B cell (primary cell): ENCODE data around the gene LEMD1. TPM values are rescaled to one million over a fixed set of nuclear protein-coding genes. Genes with fewer than 3 reads are reported as not detected.

Source experiments
- ATAC-seq: fragments of 200-7000 bp; cut with Tn5 transposase; one replicate; pipeline ENCODE4 v1.10.0; 2021; ENCODE audit warnings: low read depth, mild to moderate bottlenecking, moderate number of reproducible peaks, moderate library complexity
- CTCF ChIA-PET: fragments of 350-600 bp; sonication (Branson Sonifier 250); formaldehyde crosslinking; loops from one replicate; lab custom pipeline; 2021; ENCODE audit warnings: antibody characterized with exemption, inconsistent platforms; lab: Charles Lee
- POLR2A ChIA-PET: fragments of 350-600 bp; sonication (Branson Sonifier 250); formaldehyde crosslinking; loops from one replicate; lab custom pipeline; 2021; ENCODE audit warnings: antibody characterized with exemption; lab: Charles Lee
- DNase-seq: peaks from one replicate; pipeline ENCODE4 v3.0.0; 2013
- H2AFZ ChIP-seq: 2 replicates; pipeline ENCODE4 v1.6.1; 2012; ENCODE audit warnings: mild to moderate bottlenecking, low read depth, low read length; ENCODE audit not compliant: insufficient read depth, poor library complexity, severe bottlenecking
- H3K27ac ChIP-seq, 2 donors: 1 replicate in 1 of 2; 2 replicates in 1 of 2; pipeline ENCODE4 v1.5.1; 2012 to 2013; ENCODE audit warnings: low read length in 2 of 2, mild to moderate bottlenecking in 2 of 2, moderate library complexity in 1 of 2
- H3K27me3 ChIP-seq, 4 experiments: fragments of 200-600 bp in 1 of 4; sonication (generic) in 1 of 4; replicated peaks in 1 of 4; 1 replicate in 2 of 4; 2 replicates in 2 of 4; pipeline versions ENCODE4 v1.6.1 to v1.7.0; 2013 to 2016; ENCODE audit warnings: low read length in 3 of 4, mild to moderate bottlenecking in 2 of 4, mixed read lengths in 1 of 4, moderate library complexity in 1 of 4; ENCODE audit not compliant: insufficient read depth in 4 of 4, control insufficient read depth in 3 of 4; ENCODE audit errors: control extremely low read depth in 1 of 4
- H3K36me3 ChIP-seq, 2 experiments: replicated peaks in 1 of 2; 1 replicate in 1 of 2; 2 replicates in 1 of 2; pipeline versions ENCODE4 v1.6.1 to v1.7.1; 2013; ENCODE audit warnings: low read length in 1 of 2; ENCODE audit not compliant: insufficient read depth in 2 of 2, control insufficient read depth in 1 of 2; ENCODE audit errors: control extremely low read depth in 1 of 2, extremely low read depth in 1 of 2
- H3K4me1 ChIP-seq, 2 donors: fragments of 200-600 bp in 1 of 2; sonication (generic) in 1 of 2; 1 replicate in 1 of 2; 2 replicates in 1 of 2; pipeline versions ENCODE4 v1.5.1 to v1.6.1; 2013 to 2017; ENCODE audit warnings: low read length in 2 of 2; ENCODE audit not compliant: control insufficient read depth in 2 of 2, insufficient read depth in 2 of 2
- H3K4me2 ChIP-seq: replicated peaks from 2 replicates; pipeline ENCODE3; 2012; ENCODE audit warnings: mild to moderate bottlenecking, low read depth, low read length; ENCODE audit not compliant: poor library complexity, severe bottlenecking
- H3K4me3 ChIP-seq, 5 experiments: fragments of 200-600 bp in 1 of 5; sonication (generic) in 1 of 5; 1 replicate in 3 of 5; 2 replicates in 2 of 5; pipeline versions ENCODE4 v1.5.1 to v1.7.0; 2011 to 2016; ENCODE audit warnings: low read length in 4 of 5, mild to moderate bottlenecking in 4 of 5, low read depth in 2 of 5, control low read depth in 1 of 5, moderate library complexity in 1 of 5; ENCODE audit not compliant: insufficient read depth in 1 of 5; ENCODE audit errors: control extremely low read depth in 1 of 5, extremely low read depth in 1 of 5
- H3K79me2 ChIP-seq: fragments of 200-600 bp; sonication (generic); one replicate; pipeline ENCODE4 v1.6.0; 2016; ENCODE audit warnings: low read length; ENCODE audit not compliant: control insufficient read depth, insufficient read depth
- H3K9ac ChIP-seq: fragments of 200-600 bp; sonication (generic); 2 replicates; pipeline ENCODE4 v1.6.1; 2017; ENCODE audit warnings: mild to moderate bottlenecking, low read length, moderate library complexity
- H3K9me3 ChIP-seq, 3 donors: one replicate each; pipeline versions ENCODE4 v1.6.1 to v1.7.1; 2013; ENCODE audit warnings: low read length in 2 of 3; ENCODE audit not compliant: control insufficient read depth in 2 of 3, insufficient read depth in 1 of 3; ENCODE audit errors: control extremely low read depth in 1 of 3
- H4K20me1 ChIP-seq: 2 replicates; pipeline ENCODE4 v1.6.0; 2012; ENCODE audit warnings: mild to moderate bottlenecking, low read length; ENCODE audit not compliant: insufficient read depth, control insufficient read depth, poor library complexity, severe bottlenecking
- H3K27ac Mint-ChIP-seq: one replicate; pipeline ENCODE4 v1.8.0; 2021; ENCODE audit warnings: mixed read lengths
- H3K27me3 Mint-ChIP-seq: one replicate; pipeline ENCODE4 v1.8.0; 2021; ENCODE audit warnings: mixed read lengths
- H3K4me1 Mint-ChIP-seq: one replicate; pipeline ENCODE4 v1.8.0; 2021; ENCODE audit warnings: mixed read lengths
- H3K4me3 Mint-ChIP-seq: one replicate; pipeline ENCODE4 v1.8.0; 2021; ENCODE audit warnings: mixed read lengths
- H3K9me3 Mint-ChIP-seq: one replicate; pipeline ENCODE4 v1.8.0; 2022; ENCODE audit warnings: mixed read lengths; ENCODE audit not compliant: insufficient read depth
- CTCF ChIP-seq: fragments of 200-600 bp; IDR thresholded peaks from one replicate; pipeline ENCODE4 v1.8.0; 2022; ENCODE audit warnings: antibody characterized with exemption, mild to moderate bottlenecking
- EZH2 ChIP-seq: IDR thresholded peaks from 2 replicates; pipeline ENCODE4 v1.6.1; 2012; ENCODE audit warnings: borderline replicate concordance, low read depth, mild to moderate bottlenecking, moderate library complexity, low read length; ENCODE audit not compliant: insufficient read depth, poor library complexity, severe bottlenecking
- WGBS: methylation state at CpG from one replicate; pipeline ENCODE4 v1.1.5; 2013; ENCODE audit warnings: missing lambda C conversion rate; ENCODE audit not compliant: insufficient coverage; 5-methylcytosine and 5-hydroxymethylcytosine counted together
- intact Hi-C: fragments of 100-400 bp; cut with micrococcal nuclease; formaldehyde crosslinking; loops from one replicate; pipeline ENCODE4 v1.10.0; 2022
- polyA plus RNA-seq: library from polyadenylated mRNA; depleted of rRNA; stranded (reverse); fragments of >200 nt; gene quantifications from 2 replicates; pipeline ENCODE4 v1.2.3, GENCODE V29; 2012
- total RNA-seq, 2 donors: library from RNA; stranded (reverse); fragments of 120-200 nt in 1 of 2; gene quantifications; 1 replicate in 1 of 2; 2 replicates in 1 of 2; pipeline versions ENCODE4 v1.2.3 to v1.2.4, GENCODE V29; 2013 to 2022

Gene LEMD1
- total and polyA plus RNA-seq, 2 donors (not counting 1 experiment from before 2014, with no cell fraction given): 0.57 TPM; not detected in 1

DNA sequence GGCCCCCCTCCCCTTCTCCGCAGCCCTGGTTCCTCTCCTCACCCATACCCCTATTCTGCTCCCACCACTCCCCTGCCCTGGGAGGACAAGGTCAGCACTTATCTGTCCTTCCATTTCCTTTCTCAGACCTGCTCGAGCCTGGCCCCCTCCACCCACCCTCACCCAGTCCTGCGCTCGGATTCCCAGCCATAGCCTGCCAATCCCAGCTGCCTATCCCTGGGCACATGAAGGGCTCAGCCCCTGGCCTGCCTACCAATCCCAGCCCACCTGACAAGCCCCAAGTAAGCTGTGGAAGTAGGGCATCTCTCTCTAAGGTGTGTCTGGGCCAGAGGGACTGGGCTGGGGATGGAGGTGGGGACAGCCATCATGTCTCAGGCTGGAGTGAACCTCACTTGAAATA is 28.6 kb upstream of the LEMD1 start:
- H3K36me3 ChIP-seq: no peaks in the 10 kb centered on the region
- no peak for TF ChIP-seq CTCF
- TF ChIP-seq EZH2: no peak
- Mint-ChIP-seq H3K27me3 (peaks cover 41% of the 10 kb centered on the region), H3K4me3 (no peak overlapping the region), H3K27ac (no peak overlapping the region), H3K4me1 (peaks cover 4% of the 10 kb centered on the region), H3K9me3 (no peaks in the 10 kb centered on the region)
- DNase-seq (no peak), ATAC-seq (no peak)
- H3K9me3 ChIP-seq: peaks cover 0 to 8% (median 0%) of the 10 kb centered on the region in 3 donors
- POLR2A ChIA-PET: interaction anchor here (1.1 kb wide), 1 partner anchor 9 kb away, joined by 3 read pairs; no protein-coding TSS in a partner anchor
- H3K27ac ChIP-seq: no peak overlapping the region
- intact Hi-C loops: no loop called here
- no peak overlapping the region for H3K4me2 ChIP-seq
- no peak overlapping the region for H3K9ac ChIP-seq
- H2AFZ ChIP-seq: no peak overlapping the region
- no peaks in the 10 kb centered on the region for H3K79me2 ChIP-seq
- H3K4me1 ChIP-seq: peaks cover 10 to 11% of the 10 kb centered on the region in 2 donors
- CTCF ChIA-PET: no interaction called here
- H3K27me3 ChIP-seq: peaks cover 0 to 63% (median 33%) of the 10 kb centered on the region in 4 experiments
- H4K20me1 ChIP-seq: no peaks in the 10 kb centered on the region
- WGBS: 79% methylated on average over 2 of the region's 4 CpGs
- no peak overlapping the region for H3K4me3 ChIP-seq

DNA sequence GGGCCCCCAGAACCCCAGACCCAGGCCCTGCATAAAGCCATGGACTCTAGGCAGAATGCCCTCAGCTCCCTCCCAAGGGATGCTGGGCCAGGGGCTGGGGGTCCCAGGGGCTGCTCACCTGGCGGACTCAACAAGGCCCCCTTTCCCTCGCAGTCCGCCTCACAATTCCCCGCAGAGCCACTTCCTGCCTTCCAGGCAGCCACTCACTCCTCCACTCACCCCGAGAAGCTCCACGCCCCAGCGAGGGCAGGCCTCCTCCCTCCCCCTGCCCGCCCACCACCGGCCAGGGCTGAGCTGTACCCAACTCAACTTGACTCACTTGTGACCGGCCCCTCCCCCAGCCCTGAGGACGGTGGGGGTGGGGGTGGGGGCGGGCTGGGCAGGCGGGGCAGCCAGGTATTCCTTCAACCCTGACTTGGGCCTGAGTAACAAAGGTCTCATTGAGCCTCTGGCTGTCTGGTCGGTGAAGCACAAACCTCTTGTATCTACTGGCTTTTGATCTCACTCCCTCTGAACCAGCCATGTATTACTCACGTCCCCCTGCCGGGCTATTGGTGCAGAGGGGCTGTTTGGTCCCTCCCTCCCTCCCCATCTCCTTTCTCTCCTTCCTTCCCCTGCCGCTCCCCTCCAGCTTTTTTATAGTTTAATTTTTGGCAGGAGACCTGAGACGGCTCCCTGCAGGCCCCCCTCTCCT is 28.0 kb upstream of the LEMD1 start:
- no peak overlapping the region for H3K9ac ChIP-seq
- Mint-ChIP-seq H3K9me3 (no peaks in the 10 kb centered on the region), H3K4me3 (no peak overlapping the region), H3K27me3 (peaks cover 41% of the 10 kb centered on the region), H3K27ac (no peak overlapping the region), H3K4me1 (peaks cover 3% of the 10 kb centered on the region)
- no peak overlapping the region for H3K4me3 ChIP-seq
- H3K79me2 ChIP-seq: no peaks in the 10 kb centered on the region
- no peak overlapping the region for H2AFZ ChIP-seq
- WGBS: 55% methylated on average over 8 of the region's 18 CpGs
- H3K9me3 ChIP-seq: peaks cover 0 to 2% (median 0%) of the 10 kb centered on the region in 3 donors
- peaks cover 10 to 11% of the 10 kb centered on the region in 2 donors for H3K4me1 ChIP-seq
- intact Hi-C loops: no loop called here
- no peak overlapping the region for H3K27ac ChIP-seq
- ATAC-seq (no peak), DNase-seq (no peak)
- ChIA-PET CTCF (no interaction called here), POLR2A (interaction anchor here (1.1 kb wide), 1 partner anchor 9 kb away, joined by 3 read pairs; no protein-coding TSS in a partner anchor)
- H3K4me2 ChIP-seq: no peak overlapping the region
- H3K36me3 ChIP-seq: no peaks in the 10 kb centered on the region
- peaks cover 0 to 63% (median 29%) of the 10 kb centered on the region in 4 experiments for H3K27me3 ChIP-seq
- no peaks in the 10 kb centered on the region for H4K20me1 ChIP-seq
- no peak for TF ChIP-seq CTCF
- no peak for TF ChIP-seq EZH2
